GM18868 (cell line): ENCODE data around the gene SERPINB8.

ENCODE experiments used
- ATAC-seq: cut with Tn5 transposase; IDR thresholded peaks from one replicate; pipeline ENCODE4 v1.9.1; 2021; ENCODE audit warnings: mild to moderate bottlenecking, moderate library complexity; ENCODE audit not compliant: unreplicated experiment

The SERPINB8 gene

DNA sequence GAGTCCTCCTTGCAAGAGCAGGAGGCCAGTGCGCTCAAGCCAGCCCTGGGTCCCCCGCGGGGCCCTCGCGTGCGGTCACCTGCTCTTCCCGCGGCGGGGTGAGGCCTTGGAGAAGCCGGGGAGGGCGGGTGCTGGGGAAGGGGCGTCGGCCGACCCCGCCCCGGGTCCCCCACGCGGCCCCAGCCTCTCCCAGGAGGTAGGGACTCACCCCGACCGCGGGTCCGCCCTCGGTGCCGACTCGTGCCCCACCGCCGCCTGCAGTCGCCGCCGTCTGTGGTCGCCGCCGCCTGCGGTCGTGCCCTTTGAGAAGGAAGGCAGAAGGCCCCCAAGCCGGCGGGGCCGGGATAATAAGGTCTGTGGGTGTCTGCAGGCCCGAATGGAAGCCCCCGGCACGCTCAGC lies 32.7 kb downstream of the SERPINB8 start:
- no peak for ATAC-seq

DNA sequence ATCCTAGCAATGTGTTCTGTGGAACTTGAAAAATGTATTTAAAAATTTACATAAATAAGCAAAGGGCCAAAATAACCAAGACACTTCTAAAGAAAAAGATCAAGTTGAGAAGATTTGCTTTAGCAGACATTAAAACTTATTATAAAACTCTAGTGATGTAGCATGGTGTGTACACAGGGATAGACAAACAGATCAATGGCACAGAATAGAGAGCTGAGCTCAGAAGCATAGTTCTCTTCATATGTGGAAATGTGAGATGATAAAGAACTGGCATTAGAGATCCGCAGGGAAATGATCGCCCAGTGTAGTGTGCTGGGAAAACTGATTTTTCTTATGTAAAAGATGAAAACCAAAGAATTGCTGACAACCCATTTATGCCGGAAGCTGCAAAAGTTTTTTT lies 39.4 kb downstream of the SERPINB8 start:
- ATAC-seq, result no peak

DNA sequence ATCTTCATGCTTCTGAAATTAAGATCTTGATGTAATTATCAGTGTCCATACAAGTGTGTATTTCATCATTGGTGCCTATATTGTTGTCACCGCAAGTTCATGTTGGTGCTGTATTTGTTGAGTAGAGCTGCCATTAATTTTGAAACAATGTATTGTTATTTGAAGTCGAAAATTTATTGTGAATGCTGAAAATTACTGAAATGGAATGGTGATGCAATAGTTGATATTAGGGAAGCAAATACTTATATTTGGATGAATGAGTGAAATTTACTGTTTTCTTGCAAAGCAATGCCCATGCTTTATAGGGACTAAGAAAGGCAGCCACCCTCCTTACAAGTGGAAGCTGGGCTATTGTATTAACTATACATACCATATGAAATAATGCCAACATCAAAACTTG lies 41.6 kb downstream of the SERPINB8 start:
- ATAC-seq, result no peak

GRCh38 chr18:64017870-64018269 lies 48.0 kb downstream of the SERPINB8 start:
- peak; percentile 64 for ATAC-seq

DNA sequence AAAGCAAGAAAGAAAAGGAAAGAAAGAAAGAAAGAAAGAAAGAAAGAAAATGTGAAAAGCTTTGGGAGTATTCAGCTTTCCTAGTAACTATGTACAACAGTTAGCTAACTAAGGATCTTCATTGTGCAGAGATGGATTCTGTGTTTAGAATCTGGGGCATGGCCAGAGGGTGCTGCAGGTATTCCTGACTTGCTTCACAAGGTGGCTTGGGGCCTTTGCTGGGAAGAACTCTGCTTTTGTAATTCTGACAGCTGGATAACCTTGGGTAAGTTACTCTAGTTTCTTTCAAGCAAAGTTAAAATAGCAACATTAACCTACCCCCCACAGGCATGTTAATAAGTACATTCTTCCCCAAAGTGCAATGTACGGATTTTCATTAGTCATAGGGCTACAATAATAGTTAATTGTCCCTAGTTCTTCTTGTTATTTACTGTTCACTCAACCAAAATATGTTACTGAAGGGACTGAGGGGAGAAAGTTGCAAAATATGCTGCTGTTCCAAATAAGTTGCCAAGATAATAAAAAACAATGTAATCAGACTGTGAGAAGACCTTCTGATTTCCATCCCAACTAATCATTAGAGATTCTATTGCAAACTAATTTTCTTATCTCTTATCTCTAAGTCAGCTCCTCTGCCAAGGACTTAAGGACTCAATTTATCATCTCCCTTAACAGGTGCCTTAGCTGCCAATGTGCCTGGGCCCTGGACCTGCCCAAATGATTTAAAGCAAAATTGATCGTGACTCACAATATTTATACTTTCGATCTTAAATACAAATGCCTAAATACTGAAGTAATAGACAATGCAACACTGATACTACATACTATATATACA lies 50.3 kb downstream of the SERPINB8 start:
- no peak for ATAC-seq

DNA sequence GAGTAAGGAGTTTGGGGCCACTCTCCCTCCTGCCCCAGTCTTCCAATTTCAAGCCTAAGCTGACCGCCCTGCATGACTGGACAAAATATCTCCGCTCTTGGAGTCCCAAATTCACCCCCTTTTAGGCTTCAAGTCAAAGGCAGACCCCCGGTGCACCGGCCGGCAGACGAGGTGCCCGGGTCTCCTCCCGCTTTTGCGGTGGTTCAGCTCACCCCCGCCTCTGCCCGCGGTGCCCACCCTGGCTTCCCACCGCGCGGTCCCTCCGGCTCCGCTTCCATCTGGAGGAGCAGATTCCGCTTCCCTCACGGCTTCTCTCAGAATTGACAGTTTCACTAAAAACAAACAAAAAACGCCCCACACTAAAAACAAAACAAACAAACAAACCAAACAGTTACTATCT lies 56.5 kb downstream of the SERPINB8 start:
- no peak for ATAC-seq

- peak; percentile 89 for ATAC-seq
Observed at GRCh38 chr18:64027931-64028695, 58.2 kb downstream of the SERPINB8 start.

- no peak for ATAC-seq
Observed at GRCh38 chr18:64029096-64029495, 59.2 kb downstream of the SERPINB8 start.

DNA sequence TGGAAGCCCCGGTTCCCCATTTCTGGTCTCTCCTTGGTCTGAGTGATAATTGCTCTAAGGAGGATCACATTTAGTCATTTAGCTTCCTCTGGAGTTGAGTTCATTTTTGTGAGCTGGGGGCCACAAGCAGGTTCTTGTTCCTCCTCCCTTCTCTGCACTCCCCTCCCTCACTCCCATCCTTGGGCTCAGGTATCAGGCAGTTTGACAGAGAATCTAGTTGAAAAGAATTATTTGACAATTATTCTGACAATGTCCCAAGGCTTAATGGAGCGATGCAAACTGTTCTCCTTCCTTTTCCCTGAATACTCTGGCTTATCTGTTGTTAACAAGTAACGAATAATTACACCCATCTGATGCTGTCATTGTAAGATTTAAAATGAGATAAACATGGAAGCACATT lies 61.5 kb downstream of the SERPINB8 start:
- no peak for ATAC-seq

DNA sequence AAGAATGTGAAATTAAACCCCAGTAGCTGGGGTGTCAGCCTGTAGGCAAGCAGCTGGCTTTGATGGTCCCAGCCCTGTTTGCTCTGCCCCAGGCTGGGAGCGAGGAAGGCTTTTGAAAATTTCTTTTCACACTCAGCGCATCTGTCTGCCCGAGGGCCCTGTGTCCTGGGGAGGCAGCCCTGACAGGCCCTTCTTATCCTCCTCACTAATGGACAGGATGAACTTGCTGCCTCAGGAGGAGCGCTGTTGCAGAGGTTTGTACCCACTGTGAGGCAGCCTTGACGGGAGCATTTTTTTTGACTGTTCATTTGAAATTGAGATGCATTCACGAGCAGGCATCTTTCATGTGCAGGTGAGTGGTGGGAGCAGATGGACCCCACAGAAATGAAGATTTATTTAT lies 62.4 kb downstream of the SERPINB8 start:
- no peak for ATAC-seq

GRCh38 chr18:64037812-64038414 lies 68.0 kb downstream of the SERPINB8 start:
- ATAC-seq, result peak; percentile 79
